AG04449 (cell line): ENCODE data around the gene WDR75.

Experiments
- CTCF ChIA-PET: fragments of 350-600 bp; formaldehyde crosslinking; extraction: SDS; loops from one replicate; lab custom pipeline; 2021; ENCODE audit warnings: antibody characterized with exemption; lab: Yijun Ruan, JAX
- POLR2A ChIA-PET: fragments of 400-600, 350-600 bp; formaldehyde crosslinking; extraction: SDS; loops from one replicate; lab custom pipeline; 2020; ENCODE audit warnings: antibody characterized with exemption, inconsistent platforms; lab: Yijun Ruan, JAX
- DNase-seq: peaks from one replicate; pipeline ENCODE4 v3.0.0-alpha.2; 2010; ENCODE audit warnings: low read depth, low spot score
- H3K4me3 ChIP-seq: 2 replicates; pipeline ENCODE4 v1.5.1; 2011; ENCODE audit warnings: low read depth, mild to moderate bottlenecking, control low read depth, low read length
- CTCF ChIP-seq: IDR thresholded peaks from one replicate; pipeline ENCODE4 v1.5.1; 2011; ENCODE audit warnings: mild to moderate bottlenecking, moderate library complexity, low read length, control low read depth, inconsistent platforms; ENCODE audit not compliant: insufficient read depth; ENCODE audit errors: missing control alignments

Gene WDR75

GRCh38 chr2:189442468-189442867, 1.2 kb downstream of the WDR75 start:
- no peak for TF ChIP-seq CTCF
- POLR2A ChIA-PET = no interaction called here
- H3K4me3 ChIP-seq = peak overlapping the region; percentile 82; the same call in 1 of the 2 replicates
- DNase-seq = no peak
- CTCF ChIA-PET = no interaction called here

- H3K4me3 ChIP-seq = no peak overlapping the region
- ChIA-PET CTCF (no interaction called here), POLR2A (no interaction called here)
- no peak for DNase-seq
- no peak for TF ChIP-seq CTCF
Observed at GRCh38 chr2:189444322-189444721, 3.0 kb downstream of the WDR75 start.

GRCh38 chr2:189446780-189447179, 5.5 kb downstream of the WDR75 start:
- POLR2A ChIA-PET = no interaction called here
- TF ChIP-seq CTCF = no peak
- CTCF ChIA-PET = no interaction called here

GRCh38 chr2:189454009-189454408, 12.7 kb downstream of the WDR75 start:
- ChIA-PET CTCF (no interaction called here), POLR2A (no interaction called here)

More at GRCh38 chr2:189446780-189447179, 5.5 kb downstream of the WDR75 start:
- no peak for DNase-seq
- no peak overlapping the region for H3K4me3 ChIP-seq

GRCh38 chr2:189465076-189465475, 23.8 kb downstream of the WDR75 start:
- no peak for TF ChIP-seq CTCF
- no peak overlapping the region for H3K4me3 ChIP-seq
- CTCF ChIA-PET = interaction anchor here (1.0 to 1.9 kb wide), 2 partner anchors 8 to 9 kb away, joined by 3 to 7 read pairs; no protein-coding TSS in a partner anchor
- POLR2A ChIA-PET = no interaction called here
- no peak for DNase-seq

More at GRCh38 chr2:189454009-189454408, 12.7 kb downstream of the WDR75 start:
- no peak for DNase-seq
- TF ChIP-seq CTCF = no peak
- no peak overlapping the region for H3K4me3 ChIP-seq

- no peak for TF ChIP-seq CTCF
- no peak for DNase-seq
- ChIA-PET CTCF (interaction anchor here (1.9 kb wide), 1 partner anchor 10 kb away, joined by 7 read pairs; no protein-coding TSS in a partner anchor), POLR2A (no interaction called here)
- no peak overlapping the region for H3K4me3 ChIP-seq
Observed at GRCh38 chr2:189465478-189465877, 24.2 kb downstream of the WDR75 start.
